T-helper 2 cell treated with Interferon-gamma antibody and Interleukin-4, amounts not matched to agents 100 ng/mL and 5 ng/mL, for 36 hours (primary cell): ENCODE results near the gene SKA3. TPM values are rescaled to one million over a fixed set of nuclear protein-coding genes. Genes with fewer than 3 reads are reported as not detected.
"Not testable (repeated sequence)": the region's sequence is repeated elsewhere in the genome, so short reads cannot be mapped to it uniquely, and the experiment has no call there.

Source experiments
- intact Hi-C: fragments of 100-400 bp; cut with micrococcal nuclease; formaldehyde crosslinking; loops from one replicate; pipeline ENCODE4 v1.15.1; 2023
- total RNA-seq: library from RNA; stranded (reverse); gene quantifications from 2 replicates; pipeline ENCODE4 v1.2.3, GENCODE V29; 2022

The SKA3 gene
- total RNA-seq, 1 donor from 2014 or later, result 44.0 TPM

DNA sequence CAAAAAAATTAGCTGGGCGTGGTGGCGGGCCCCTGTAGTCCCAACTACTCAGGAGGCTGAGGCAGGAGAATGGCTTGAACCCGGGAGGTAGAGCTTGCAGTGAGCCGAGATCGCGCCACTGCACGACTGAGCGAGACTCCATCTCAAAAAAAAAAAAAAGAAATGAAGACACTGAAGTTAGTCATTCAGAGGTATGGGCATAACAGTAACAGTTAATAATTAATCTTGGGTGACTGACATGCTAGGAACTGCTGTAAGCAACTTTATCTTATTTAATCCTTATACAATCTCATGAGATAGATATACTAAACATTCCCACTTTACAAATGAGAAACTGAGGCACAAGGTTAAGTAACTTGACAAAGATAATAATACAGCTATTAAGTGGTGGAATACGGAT is 4.9 kb downstream of the SKA3 start:
- intact Hi-C loops, result no loop called here

DNA sequence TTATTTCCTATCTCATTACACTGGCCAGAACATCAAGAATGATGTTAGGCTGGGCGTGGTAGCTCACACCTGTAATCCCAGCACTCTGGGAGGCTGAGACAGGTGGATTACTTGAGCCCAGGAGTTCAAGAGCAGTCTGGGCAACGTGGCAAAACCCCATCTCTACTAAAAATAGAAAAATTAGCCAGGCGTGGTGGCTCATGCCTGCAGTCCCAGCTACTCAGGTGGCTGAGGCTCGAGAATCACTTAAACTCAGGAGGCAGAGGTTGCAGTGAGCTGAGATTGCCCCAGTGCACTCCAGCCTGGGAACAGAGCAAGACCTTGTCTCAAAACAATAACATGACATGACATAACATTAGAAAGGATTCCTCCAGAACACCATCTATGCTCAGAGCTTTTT is 10.7 kb downstream of the SKA3 start:
- intact Hi-C loops, result not testable (repeated sequence)

DNA sequence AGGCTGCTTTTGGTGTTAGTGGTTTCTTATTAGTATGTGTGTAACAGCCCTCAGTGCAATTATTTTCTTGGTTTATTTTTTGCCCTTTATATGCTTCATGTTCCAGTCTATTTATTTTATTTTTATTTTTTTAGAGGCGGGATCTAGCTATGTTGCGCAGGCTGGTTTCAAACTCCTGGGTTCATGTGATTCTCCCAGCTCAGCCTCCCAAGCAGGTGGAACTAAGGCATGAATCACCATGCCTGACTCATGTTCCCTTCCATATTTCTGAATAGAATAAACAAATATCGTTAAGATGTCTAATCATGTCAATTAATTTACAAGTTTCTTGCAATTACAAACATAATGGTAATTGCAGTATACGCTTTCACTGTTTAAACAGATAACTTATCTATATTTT is 11.7 kb downstream of the SKA3 start:
- intact Hi-C loops, result no loop called here

DNA sequence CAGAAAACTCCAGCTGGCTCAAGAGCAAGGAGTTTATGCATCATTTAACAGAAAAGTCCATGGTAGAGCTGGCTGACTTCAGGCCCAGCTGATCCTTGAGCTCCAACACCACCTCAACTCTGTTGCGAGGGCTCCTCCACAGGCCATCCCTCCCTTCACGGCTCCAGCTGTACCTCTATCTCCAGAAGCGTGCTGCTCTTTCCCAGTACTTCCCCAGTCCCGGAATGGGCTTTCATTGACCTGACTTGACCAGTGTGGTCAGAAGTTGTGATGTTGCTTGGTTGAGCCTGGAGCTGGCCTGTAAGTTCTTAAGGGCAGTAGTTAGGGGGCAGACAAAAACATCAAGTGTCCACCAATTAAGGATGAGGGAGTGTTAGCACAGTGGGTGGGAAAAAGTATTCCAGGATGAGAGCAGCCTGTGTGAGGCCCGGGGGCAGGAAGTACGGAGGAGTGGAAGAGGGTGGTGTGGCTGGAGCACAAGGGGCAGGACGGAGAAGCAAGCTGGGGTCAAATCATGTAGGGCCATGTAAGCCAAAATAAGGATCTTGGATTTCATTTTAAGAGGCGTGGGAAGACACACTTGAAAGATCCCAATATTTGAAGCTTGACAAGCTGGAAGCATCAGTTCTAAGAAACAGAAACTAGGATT is 24.0 kb downstream of the SKA3 start:
- intact Hi-C loops, result no loop called here

DNA sequence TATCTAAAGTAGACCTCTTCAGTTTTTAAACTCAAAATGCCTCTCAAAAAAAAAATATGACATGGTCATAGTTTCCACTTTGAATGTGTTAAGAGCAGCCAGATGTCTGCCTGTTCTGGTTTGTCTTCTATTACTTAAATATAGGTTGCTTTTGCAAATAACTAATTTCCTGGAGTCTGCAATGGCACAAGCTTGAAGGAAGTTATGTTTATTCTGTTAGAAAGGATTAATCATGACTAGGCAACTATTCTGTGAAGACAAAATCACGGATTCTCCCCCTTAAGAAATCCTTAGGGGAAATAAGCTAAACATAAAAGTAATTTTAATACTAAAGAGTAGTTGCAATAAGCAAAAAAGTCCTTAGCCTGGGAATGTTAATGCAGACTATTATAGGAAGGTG is 26.3 kb downstream of the SKA3 start:
- intact Hi-C loops, result no loop called here

DNA sequence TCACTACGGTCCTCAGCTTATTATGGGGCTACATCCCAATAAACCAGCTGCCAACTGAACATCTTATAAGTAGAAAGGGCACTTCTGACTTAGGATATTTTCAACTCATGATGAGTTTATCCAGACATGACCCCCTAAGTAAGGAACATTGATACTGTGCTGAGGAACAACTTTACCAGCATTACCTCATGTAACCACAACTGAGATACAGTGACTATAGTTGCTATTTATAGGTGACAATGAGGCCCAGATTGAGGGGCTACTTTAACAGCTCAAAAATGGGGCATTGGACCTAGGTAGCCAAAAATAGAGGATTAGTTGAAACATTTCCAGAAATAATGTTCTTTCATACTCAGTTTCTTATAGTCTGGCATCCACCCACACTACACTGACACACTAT is 26.8 kb downstream of the SKA3 start:
- intact Hi-C loops, result no loop called here

DNA sequence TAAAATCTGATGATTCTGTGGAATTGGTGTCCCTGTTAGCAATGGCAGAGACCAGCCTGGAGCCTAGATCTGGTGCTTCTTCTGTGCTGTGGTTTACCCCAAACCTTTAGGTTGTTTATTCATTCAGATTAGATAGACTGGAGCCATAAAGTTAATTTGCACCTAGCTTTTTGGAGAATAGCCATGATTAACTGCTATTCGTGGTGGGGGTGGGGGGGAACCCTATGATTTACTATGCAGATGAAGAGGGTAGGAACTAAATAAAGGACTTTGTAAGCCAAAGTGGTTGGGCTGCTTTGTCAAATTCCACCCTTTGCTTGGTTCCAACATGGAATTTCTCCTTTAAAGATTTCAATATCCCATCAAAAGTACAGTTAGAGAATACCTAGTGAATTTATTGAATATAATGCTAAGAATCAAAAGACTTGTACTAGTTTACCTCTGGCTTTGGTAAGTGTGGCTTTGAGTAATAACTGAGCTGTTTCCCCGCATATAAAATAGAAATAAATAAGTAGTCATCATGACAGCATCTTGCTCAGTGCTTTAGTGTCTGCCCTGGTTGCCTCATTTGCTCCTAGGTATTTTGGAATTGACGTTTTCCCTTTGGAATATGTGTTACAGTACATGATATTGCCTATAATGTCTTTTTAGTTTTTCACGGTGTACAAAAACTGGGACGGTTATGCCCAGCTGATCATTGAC is 27.6 kb downstream of the SKA3 start:
- intact Hi-C loops, result no loop called here

DNA sequence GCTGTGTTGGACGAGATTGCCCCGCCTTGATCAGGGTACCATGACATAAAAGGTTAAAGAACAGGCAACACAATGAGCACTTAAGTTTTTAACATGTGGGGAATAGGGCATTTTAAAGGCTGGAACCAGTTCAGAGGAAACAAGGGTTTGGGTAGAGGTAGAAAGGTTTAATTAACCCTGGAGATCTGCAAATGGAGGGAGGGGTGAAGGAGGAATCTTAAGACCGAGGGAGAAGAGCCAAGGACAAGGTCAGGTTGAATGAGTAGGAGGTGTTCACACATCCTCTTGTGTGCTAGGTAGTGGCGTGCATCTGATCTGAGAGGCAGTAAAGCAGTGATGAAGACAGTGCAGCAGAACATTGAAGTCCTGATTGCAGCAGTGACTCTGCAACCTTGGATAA is 28.5 kb downstream of the SKA3 start:
- intact Hi-C loops, result no loop called here

DNA sequence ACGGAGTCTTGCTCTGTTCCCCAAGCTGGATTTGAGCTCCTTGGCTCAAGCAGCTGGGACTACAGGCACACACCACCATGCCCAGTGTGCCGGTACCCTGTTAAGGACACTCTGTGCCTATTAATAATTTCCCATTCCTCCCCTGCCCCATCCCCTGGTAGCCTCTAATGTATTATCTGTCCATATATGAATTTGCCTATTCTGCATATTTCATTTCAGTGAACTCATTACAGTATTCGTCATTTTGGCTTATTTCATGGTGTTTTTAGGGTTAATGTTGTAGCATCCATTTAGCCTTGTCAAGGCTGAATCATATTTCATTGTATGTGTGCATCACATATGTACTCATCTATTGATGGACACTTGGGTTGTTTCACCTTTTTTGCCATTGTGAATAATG is 33.6 kb downstream of the SKA3 start:
- intact Hi-C loops, result no loop called here

DNA sequence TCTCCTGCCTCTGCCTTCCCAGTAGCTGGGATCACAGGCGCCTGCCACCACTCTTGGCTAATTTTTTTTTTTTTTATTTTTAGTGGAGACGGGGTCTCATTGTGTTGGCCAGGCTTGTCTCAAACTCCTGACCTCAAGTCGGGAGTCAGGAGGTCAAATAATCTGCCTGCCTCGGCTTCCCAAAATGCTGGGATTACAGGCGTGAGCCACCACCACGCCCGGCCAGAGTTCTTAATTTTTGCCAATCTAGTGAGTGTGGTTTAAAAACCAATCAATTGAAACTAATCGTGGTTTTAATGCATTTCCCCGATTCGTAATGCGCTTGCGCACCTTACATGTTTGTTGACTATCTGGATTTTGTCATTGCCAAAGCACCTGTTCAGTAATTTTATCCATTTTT is 37.0 kb downstream of the SKA3 start:
- intact Hi-C loops, result loop anchor here (10.0 kb wide), 1 partner anchor 195 kb away; no protein-coding TSS in a partner anchor

DNA sequence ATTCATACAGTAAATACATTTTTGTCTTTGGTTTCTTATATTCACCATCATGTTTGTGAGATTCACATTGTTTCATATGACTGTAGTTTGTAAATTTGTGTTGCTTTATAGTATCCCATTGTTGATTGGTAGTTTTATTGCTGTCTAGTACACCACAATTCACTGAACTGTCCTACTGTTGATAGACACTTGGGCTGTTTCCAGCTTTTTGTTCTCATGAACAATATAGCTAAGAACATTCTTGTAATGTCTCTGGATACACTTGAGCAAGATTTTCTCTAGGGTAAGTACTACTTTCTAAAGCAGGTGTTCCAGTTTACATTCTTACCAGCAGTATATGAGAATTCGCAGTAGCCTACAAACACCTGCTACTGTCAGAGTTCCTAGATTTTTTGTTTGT is 37.8 kb downstream of the SKA3 start:
- intact Hi-C loops, result loop anchor here (10.0 kb wide), 1 partner anchor 194 kb away; no protein-coding TSS in a partner anchor

DNA sequence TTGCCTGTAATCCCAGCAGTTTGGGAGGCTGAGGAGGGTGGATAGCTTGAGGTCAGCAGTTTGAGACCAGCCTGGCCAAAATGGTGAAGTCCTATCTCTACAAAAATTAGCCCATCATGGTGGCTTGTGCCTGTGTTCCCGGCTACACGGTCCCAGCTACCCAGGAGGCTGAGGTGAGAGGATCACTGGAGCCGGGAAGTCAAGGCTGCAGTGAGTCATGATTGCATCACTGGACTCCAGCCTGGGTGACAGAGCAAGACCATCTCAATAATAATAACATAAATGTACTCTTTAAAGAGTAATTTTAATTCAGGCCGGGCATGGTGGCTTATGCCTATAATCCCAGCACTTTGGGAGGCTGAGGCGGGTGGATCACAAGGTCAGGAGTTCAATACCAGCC is 38.7 kb downstream of the SKA3 start:
- intact Hi-C loops, result loop anchor here (10.0 kb wide), 1 partner anchor 193 kb away; no protein-coding TSS in a partner anchor

DNA sequence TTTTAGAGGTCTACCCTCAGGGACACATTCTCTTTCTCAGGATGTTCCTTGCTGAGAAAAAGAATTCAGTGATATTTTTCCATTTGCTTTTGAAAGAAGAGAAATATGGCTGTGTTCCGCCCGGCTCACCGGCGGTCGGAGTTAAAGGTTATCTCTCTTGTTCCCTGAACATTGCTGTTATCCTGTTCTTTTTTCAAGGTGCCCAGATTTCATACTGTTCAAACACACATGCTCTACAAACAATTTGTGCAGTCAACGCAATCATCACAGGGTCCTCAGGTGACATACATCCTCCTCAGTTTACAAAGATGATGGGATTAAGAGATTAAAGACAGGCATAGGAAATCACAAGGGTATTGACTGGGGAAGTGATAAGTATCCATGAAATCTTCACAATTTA is 40.5 kb downstream of the SKA3 start:
- intact Hi-C loops, result loop anchor here (10.0 kb wide), 1 partner anchor 191 kb away; no protein-coding TSS in a partner anchor

DNA sequence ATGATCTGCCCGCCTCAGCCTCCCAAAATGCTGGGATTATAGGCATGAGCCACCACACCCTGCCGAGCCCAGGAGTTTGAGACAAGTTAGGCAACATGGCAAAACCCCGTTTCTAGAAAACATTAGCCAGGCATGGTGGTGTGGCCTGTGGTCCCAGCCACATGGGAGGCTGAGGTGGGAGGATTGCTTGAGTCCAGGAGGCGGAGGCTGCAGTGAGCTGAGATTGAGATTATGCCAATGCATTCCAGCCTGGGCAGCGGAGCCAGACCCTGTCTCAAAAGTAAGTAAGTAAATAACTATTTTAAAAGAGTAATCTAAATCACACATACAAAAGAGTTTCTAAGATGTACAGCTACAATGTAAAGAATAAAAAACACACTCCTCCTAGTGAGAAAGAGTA is 41.9 kb downstream of the SKA3 start:
- intact Hi-C loops, result loop anchor here (10.0 kb wide), 1 partner anchor 190 kb away; no protein-coding TSS in a partner anchor

DNA sequence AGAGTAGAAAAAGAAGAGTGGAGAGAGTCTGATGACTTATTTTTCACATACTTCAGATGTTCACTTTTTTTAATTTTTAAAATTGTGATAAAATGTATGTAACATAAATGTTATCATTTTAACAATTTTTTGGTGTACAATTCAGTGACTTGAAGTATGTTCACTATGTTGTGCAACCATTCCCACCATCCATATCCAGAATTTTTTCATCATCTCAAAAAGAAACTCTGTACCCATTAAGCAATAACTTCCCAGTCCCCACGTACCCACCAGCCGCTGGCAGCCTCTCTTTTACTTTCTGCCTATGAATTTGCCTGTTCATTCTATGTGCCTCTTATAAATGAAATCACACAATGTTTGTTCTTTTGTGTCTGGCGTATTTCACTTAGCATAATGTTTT is 43.3 kb downstream of the SKA3 start:
- intact Hi-C loops, result loop anchor here (10.0 kb wide), 1 partner anchor 188 kb away; no protein-coding TSS in a partner anchor

DNA sequence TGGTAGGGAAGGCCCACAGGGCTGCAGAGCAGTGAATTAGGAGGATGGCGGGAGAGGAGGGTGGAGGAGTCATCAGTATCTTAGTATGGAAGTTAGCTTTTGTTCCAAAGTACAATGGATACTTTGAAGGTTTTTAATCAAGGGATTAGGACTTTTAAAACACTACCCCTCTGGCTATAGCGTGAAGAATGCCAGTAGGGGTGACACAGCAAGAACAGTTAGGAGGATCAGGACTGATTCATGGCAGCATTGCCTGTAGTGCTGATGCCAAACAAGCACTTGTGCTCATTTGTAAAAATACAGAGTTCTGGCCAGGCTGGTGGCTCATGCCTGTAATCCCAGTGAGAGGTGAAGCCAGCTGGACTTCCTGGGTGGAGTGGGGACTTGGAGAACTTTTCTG is 46.2 kb downstream of the SKA3 start:
- intact Hi-C loops, result loop anchor here (10.0 kb wide), 1 partner anchor 185 kb away; no protein-coding TSS in a partner anchor

DNA sequence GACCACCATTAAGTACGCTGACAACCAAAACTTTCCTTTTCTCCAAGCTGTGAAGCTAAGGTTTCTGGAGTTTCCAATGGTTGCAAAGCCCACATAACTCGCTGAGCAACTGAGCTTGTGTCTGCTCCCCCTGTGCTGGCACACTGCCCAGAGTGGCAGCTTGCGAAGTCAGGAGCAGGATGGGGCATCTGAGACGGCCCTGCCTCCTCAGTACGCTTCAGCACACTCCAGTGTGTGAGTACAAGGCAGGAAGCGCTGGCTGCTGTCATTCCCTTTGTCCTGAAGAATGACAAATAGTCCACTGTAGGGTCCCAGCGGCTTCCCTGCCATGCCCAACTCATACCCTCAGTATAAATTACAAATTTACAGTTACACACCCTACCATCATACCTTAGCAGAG is 51.5 kb downstream of the SKA3 start:
- intact Hi-C loops, result no loop called here

DNA sequence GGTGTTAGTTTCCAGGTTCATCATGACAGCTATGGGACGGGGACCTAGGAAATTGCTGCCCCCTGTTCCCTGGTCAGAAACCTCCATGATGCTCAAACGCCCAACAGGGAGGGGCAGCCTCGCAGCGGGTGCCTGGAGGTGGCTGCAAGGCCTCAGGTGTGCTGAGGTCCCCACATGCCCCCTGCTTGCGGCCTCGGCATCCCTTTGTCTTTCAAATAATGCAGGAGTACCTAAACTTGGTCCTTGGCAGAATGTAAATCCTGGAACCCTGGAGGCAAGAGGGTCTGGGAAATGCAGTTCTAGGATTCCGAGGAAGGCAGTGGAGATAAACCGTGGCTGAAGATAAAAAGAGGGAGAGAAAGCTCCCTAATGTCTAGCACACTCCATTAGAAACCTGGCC is 52.4 kb downstream of the SKA3 start:
- intact Hi-C loops, result no loop called here

DNA sequence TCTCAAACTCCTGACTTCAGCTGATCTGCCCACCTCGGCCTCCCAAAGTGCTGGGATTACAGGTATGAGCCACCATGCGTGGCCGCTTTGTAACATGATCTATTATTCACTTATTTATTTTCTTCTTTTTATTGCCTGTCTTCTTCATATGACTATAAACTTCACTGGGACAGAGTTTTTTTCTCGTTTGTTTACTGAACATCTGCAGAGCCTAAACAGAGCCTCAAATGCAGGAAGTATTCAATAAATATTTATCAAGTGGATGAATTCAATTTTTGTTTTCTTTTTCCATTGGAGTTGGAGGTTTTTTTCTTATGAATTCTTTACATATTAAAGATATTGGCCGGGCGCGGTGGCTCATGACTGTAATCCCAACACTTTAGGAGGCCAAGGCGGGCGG is 54.7 kb downstream of the SKA3 start:
- intact Hi-C loops, result no loop called here

DNA sequence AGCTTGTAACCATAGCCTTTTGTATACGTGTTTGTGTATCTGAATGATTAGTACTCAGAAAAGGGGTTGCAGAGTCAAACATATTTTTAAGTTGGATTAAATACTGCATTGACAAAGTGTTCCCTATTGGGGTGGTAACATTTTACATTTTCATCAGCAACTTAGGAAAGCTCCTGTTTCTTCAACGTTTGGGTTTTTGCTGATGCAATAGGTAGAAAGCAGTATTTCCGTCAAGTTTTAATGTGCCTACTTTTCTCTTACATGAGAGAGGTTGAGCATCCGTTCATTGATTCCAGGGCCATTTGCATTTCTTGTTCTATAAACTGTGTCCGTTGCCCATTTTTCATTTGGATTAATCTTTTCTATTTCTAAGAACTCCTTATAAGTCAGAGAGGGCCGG is 56.2 kb downstream of the SKA3 start:
- intact Hi-C loops, result no loop called here

DNA sequence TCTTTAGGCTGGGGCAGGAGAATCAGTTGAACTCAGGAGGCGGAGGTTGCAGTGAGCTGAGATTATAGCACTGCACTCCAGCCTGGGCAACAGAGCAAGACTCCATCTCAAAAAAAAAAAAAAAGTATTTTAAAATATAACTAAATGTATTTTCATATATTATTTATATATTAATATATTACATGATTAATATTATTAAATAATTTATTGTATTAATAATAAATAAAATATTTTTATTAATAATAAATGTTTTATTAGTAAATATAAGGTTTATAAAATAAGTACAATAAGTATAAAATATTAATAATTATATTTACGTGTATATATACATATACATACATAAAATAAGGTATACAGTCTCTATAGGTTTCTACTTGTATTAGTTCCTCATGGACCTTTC is 56.8 kb downstream of the SKA3 start:
- intact Hi-C loops, result no loop called here

DNA sequence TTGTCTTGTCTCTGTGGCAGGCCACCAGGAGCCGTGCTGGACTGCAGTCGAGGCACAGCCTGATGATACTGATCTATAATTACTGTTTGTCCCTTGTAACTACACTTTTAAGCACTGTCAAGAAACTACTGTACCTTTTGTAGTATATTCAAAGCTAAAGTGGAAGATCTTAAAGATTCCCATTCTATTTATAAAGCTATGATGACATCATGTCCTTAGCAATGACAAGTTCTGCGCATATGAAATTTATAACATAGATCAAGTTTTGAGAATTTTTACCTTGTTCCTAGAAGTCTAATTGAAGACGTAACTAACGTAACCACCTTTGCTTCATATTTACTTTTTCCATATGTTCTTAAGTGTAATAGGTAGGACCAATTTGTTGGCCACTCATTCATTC is 58.2 kb downstream of the SKA3 start:
- intact Hi-C loops, result no loop called here
